ENCODE results near the gene DENND4A.

Gene DENND4A

DNA sequence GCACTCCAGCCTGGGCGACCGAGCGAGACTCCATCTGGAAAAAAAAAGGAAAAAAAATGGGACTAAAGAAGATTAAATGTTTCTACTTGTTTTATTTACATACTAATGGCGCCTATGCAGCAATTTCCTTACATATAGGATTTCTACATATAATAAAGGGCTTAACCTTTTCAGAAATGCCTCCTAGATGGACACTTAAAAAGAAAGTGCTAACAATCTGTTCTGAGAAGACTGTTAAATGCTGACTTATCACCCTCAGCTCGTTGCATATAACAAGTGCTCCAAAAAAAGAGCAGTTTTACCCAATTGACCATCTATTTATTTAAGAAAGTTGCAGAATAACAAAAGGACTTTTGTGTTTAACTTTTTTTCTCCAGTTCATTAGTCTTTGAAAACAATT lies 32.7 kb downstream of the DENND4A start:
- in situ Hi-C loops (cut with MboI; ENCODE audit: low sequenced_read_pairs, unreplicated experiment): no loop called here
- no peak for DNase-seq (ENCODE audit: low spot score)
- TF ChIP-seq, protein P1, sequence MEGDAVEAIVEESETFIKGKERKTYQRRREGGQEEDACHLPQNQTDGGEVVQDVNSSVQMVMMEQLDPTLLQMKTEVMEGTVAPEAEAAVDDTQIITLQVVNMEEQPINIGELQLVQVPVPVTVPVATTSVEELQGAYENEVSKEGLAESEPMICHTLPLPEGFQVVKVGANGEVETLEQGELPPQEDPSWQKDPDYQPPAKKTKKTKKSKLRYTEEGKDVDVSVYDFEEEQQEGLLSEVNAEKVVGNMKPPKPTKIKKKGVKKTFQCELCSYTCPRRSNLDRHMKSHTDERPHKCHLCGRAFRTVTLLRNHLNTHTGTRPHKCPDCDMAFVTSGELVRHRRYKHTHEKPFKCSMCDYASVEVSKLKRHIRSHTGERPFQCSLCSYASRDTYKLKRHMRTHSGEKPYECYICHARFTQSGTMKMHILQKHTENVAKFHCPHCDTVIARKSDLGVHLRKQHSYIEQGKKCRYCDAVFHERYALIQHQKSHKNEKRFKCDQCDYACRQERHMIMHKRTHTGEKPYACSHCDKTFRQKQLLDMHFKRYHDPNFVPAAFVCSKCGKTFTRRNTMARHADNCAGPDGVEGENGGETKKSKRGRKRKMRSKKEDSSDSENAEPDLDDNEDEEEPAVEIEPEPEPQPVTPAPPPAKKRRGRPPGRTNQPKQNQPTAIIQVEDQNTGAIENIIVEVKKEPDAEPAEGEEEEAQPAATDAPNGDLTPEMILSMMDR (IDR thresholded peaks at IDR 0.05; ENCODE audit: borderline replicate concordance, control extremely low read depth, extremely low read depth, insufficient read depth, missing control alignments): no peak

DNA sequence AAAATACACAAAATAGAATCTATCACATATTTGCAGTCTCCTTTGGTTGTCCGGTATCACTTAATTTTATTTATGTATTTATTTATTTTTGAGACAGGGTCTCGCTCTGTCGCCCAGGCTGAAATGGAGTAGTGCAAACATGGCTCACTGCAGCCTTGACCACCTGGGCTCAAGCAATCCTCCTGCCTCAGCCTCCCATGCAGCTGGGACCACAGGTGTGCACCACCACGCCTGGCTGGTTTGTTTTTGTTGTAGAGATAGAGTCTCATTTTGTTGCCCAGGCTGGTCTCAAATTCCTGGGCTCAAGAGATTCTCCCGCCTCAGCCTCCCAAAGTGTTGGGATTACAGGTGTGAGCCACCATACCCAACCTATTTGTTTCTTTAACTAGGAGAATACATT lies 33.9 kb downstream of the DENND4A start:
- in situ Hi-C loops (cut with MboI; ENCODE audit: low sequenced_read_pairs, unreplicated experiment): no loop called here
- TF ChIP-seq, protein P1 (IDR thresholded peaks at IDR 0.05; ENCODE audit: borderline replicate concordance, control extremely low read depth, extremely low read depth, insufficient read depth, missing control alignments): no peak
- no peak for DNase-seq (ENCODE audit: low spot score)

DNA sequence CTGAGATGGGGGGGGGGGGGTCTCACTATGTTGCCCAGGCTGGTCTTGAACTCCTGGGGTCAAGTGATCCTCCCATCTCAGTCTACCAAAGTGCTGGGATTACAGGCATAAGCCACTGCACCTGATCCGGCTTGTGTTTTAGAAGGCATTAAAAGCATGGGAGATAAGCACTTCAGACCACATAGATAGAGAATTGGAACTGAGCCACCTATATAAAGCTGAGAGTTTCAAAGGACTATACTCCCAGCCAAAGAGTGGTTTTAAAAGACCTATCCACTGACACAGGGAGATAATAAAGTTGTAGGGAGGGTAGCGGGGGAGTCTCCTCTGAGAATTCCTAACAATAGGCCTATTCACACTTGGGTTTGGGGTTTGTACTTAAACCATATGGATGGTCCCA lies 34.8 kb downstream of the DENND4A start:
- TF ChIP-seq, protein P1 (IDR thresholded peaks at IDR 0.05; ENCODE audit: borderline replicate concordance, control extremely low read depth, extremely low read depth, insufficient read depth, missing control alignments): no peak
- in situ Hi-C loops (cut with MboI; ENCODE audit: low sequenced_read_pairs, unreplicated experiment): no loop called here
- no peak for DNase-seq (ENCODE audit: low spot score)

DNA sequence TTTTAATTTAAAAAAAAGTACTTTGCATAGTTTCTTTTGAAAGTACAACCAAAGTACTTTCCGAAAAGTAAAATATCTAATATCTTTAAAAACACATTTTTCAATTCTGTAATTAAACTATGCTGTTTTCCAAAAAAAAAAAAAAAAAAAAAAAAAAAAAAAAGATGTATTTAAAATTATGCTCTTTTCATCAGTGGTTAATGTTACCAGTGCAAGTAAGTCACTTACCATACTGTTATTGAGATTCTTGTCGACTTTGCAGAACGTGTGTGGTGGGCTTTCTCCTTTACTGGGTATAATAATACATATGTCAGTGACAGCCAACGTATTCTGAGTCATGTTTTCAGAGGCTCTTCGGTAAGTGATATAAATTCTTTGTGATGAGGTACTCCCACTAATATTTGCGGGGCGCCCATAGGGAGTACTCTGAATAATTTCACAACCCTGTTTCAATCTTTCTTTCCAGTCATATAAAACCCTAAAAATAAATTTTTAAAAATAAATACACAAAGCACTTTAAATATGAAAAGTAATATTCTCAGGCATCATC lies 39.9 kb downstream of the DENND4A start:
- TF ChIP-seq, protein P1 (IDR thresholded peaks at IDR 0.05; ENCODE audit: borderline replicate concordance, control extremely low read depth, extremely low read depth, insufficient read depth, missing control alignments): no peak
- DNase-seq (ENCODE audit: low spot score): no peak
- in situ Hi-C loops (cut with MboI; ENCODE audit: low sequenced_read_pairs, unreplicated experiment): no loop called here

DNA sequence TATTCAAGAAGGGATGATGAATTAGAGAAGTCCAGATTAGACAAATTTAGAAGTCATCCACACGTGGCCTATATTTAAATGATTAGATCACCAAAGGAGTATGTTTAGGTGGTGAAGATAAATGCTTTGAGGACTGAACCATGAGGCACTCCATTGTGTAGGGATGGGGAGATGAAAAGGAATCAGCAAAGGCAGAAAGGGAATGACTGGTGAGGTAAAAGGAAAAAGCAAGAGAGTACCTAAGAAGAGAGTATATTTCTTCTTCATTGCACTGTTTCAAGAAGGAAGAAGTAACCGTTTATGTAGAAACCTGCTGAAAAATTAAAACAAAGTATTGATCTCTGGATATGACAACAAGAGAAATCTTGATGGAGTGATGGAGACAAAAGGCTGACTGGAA lies 40.7 kb downstream of the DENND4A start:
- TF ChIP-seq, protein P1 (IDR thresholded peaks at IDR 0.05; ENCODE audit: borderline replicate concordance, control extremely low read depth, extremely low read depth, insufficient read depth, missing control alignments): no peak
- in situ Hi-C loops (cut with MboI; ENCODE audit: low sequenced_read_pairs, unreplicated experiment): no loop called here
- no peak for DNase-seq (ENCODE audit: low spot score)

DNA sequence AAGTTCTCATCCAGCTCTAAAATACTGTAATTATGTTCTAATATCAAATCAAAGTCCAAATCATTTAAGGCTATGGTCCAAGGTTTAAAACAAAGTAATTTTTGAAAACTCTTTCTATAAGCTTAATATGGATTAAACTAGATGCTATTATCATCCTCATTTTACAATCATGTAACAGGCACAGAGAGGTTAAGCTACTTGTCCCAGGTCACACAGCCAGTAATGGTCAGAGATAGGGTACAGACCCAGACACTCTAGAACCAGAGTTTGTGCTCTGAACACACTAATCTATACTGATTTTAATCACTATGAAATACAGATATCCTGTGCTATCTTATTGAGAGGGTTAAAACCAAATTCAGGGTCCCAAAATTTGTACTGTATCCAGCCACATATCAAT lies 44.8 kb downstream of the DENND4A start:
- TF ChIP-seq, protein P1 (IDR thresholded peaks at IDR 0.05; ENCODE audit: borderline replicate concordance, control extremely low read depth, extremely low read depth, insufficient read depth, missing control alignments): no peak
- no peak for DNase-seq (ENCODE audit: low spot score)
- in situ Hi-C loops (cut with MboI; ENCODE audit: low sequenced_read_pairs, unreplicated experiment): no loop called here
